Stimulated activated CD4-positive, alpha-beta T cell treated with anti-CD3 and anti-CD28 coated beads, Interleukin-15, amount 100 ng/mL, for 24 hours (primary cell): ENCODE data around the gene FMN1.

Source experiments
- DNase-seq: peaks from one replicate; pipeline ENCODE4 v3.0.0-alpha.2; 2020

Gene FMN1

DNA sequence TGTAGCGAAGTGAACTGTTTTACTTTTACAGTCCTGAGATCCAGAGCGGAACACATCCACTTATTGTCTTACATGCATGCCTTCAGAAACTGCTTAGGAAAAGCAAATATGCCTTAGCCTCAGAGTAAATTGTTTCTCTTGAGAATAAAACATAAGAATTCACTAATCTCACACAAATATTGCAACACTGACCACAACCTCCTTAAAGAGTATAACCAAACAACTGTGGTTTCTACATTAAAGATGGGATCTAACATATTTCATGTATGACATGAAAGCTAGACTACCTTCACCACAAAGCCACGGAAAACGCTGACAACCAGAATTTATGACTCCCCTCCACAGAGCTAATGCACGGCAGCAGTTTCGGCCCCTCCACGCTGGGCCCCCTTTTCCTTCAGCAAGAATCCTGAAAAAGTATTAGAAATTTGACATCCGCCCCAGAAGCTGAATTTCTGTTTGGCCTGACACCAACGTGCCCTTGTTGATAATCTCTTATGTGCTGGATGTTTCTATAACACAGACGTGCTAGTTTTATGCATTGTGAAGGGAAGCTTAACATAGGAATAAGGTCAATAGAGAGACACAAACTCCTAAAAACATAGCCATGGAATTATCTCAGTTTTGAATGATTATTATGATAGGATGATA lies 392.1 kb downstream of the FMN1 start:
- peak; percentile 10 for DNase-seq

DNA sequence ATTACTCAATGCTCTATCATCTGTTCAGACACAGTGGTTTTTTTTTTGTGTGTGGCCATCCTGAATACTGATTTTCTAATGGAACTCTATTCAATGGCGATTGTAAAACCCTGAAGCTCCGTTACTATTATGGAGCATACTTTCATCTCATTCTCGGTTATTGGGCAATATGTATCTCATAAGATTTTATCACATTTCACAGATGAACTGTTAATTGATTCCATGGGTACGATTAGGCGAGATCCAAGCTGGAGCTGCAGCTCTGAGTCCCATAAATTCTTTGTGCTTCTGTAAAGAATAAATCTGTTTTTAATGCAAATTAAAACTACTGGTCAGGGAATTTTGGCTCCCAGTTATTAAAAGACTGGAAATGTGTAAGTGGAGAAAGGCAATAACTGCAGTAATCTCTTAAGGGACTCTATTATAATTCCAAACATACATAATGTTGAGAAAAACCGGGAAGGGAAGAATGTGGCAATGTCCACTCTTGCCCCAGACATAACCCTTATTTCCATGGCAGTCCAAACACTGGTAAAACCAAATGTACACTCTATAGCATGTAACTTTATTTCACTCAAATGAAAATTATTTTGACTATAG lies 394.5 kb downstream of the FMN1 start:
- no peak for DNase-seq

DNA sequence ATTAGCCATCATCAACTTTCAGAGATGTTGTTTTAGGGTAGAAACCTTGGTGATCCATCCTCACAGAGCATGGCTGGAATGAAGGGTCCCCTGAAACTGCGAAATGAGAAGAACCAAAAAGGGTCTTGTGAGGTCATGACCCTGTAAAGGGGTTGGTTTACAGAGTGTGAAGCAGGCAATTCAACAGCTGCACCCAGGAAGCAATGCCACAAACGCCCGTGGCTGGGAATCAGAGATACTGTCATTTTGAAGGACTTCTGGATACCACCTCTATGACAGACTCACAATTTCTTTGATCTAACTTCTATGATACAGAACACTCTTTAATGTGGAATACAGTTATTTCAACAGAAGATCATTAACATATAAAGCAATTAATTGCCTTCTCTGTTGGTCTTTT lies 397.7 kb downstream of the FMN1 start:
- DNase-seq: no peak

DNA sequence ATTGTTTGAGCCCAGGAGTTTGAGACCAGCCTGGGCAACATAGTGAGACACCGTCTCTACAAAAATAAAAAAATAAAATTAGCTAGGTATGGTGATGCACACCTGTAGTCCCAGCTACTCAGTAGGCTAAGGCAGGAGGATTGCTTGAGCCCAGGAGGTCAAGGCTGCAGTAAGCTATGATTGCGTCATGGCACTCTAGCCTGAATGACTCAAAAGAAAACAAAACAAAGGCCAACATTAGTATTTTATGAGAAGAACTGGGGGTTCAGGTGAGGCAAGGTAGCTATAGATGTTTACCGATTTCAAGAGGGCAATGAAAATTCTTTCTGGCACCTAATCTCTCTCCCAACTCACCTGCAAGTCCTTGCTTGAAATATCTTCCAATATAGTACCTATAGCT lies 399.5 kb downstream of the FMN1 start:
- DNase-seq: no peak

DNA sequence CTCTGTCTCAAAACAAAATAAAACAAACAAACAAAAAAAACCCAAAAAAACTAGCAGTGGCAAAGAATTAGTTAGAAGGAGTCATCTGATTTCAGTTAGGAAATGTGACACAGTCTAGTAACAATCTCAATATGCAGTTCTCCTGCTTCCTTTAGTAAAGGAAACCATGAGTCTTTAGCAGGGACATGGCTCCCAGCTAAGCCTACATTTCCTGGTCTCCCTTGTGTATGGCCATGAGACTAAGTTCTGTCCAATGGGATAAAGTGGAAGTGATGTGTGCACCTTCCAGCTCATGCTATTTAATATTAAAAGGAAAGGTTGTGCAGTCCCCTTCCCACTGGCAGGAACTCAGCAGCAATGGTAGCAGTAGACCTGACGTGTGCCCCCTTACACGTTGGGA lies 402.1 kb downstream of the FMN1 start:
- DNase-seq: no peak

DNA sequence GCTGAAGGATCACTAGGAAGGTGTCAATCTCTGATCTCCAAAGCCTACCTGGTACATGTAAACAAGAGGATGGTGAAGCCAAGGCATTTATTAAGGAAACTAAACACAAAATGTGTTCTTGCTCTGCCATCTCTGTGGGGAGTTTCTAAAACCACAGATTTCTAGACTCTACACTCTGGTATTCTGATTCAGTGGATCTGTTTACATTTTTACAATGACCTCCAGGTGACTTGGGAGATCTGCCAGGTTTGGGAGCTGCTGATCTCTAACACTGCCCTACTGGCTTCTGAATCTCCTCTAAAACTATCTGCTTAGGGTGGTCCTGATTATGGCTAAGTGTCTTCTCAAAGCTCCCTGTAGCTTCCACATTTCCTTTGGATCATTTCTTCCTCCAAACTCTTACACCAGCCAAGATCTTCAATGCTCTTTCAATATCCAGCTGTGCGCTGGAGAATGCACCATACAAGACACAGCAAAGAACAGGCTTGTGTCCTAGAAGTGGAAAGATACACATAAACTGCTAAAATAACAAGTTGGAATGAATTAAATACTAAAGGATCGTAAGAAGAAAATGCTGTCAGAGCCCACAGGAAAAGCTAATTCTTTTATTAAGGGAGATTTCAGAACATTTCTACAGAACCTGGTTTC lies 404.0 kb downstream of the FMN1 start:
- DNase-seq: no peak

DNA sequence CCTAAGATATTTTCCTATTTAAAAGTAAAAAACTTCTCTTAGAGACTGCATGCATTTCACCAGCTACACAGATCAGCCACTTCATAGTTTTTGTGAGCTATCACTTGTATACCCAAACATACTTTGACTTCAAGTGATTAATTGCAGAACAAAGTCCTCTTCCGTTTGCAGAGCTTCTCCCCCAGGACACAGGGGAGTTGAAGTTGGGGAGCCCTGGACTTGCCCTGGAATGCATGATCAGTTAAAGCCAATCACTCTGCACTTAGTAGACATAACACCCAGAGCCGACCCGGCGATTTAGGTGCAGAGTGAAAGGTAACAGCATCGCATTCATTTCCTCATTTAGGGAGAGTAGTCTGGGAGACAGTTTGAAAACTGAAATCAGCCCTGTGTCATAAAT lies 406.6 kb downstream of the FMN1 start:
- DNase-seq: no peak

DNA sequence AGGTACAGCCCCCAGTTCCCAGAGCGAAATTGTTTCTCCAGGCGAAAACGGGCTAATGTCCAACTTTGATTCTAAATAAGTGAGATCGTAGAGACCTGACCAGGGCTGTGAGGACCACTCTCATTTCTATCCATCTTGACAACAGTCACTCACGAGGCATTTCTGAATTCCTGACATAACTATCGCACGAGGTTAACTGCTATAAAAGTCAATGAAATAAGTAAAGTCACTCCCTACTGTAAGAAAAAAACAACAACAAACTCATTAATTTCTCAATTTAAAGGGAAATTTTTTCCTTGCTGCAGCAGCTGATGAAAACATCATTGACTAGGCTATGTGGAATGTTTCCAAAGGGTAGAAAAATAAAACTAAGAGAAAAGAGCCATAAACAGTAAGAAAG lies 407.6 kb downstream of the FMN1 start:
- no peak for DNase-seq

DNA sequence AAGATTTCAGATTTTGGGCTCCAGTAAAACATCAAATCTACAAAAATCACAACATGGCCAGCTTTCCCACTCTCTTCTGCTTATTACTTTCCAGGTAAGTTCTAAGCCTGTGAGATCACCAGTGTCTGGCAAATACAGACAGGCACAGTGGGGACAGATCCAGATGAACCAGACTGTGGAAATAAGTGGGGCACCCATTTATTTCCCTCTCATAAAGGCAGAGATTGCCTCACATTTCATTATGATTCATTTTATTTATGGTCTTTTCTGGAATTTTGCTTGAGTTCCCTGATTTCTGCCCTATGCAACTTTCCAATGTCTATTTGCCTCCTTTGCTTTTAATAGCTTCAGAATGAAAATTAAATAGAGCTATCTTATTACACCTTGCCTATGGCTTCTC lies 409.9 kb downstream of the FMN1 start:
- no peak for DNase-seq

DNA sequence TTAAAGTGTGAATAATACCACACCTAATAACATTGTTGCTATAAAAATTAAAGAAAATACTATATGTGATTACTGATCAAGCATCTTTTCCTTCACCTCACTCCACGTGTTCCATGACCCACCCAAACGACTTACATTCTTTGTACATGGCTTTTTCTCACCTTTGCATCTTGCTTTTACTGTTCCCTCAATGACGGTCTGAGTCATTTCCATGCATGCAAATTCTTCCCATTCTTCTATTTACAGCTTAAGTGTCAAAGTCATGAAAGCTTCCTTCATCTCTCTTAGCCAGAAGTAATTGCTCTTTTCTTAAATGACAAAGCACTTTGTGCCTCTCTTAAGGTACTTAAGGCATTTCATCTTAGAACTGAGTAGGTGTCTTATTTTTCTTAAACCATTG lies 412.7 kb downstream of the FMN1 start:
- DNase-seq: no peak

DNA sequence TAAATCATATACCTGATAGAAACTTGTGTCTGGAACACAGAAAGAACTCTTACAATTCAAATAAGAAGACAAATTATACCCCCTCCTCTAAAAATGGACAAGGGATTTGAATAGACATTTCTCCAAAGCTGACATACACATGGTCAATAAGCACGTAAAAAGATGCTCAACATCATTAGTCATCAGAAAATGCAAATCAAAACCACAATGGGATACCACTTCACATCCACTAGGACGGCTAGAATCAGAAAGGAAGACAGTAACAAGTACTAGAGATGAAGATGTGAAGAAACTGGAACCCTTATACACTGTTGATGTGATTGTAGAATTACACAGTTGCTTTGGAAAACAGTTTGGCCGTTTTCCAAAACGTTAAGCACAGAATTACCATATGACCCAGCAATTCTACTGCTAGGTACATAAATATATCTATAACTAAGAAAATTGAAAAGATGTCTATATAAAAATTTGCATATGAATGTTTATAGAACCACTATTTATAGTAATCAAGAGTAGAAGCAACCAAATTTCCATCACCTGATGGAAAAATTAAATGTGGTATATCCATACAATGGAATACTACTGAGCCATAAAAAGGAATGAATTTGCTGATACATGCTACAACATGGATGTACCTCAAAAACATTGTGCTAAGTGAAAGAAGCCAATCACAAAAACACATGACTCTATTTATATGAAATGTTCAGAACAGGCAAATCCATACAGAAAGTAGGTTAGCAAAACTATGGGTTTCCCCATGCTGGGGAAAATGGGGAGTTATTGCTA lies 415.9 kb downstream of the FMN1 start:
- no peak for DNase-seq

DNA sequence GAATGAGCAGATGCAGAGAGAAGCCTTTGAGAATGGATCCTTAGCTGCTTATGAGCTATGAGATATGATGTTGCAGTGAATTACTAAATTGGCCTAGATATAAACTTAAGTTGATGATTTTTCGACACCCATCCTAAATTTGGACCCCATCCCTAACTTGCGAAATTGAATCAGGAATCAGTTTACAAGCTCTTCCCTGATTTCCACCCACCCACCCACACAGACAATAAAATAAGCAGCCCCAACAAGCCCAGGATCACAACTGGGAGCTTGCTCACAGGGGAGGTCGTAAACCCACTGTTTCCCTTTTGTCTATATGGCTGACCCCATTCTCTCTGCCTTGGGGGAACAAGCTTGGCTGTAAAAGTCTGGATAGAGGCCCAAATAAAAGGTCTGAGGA lies 419.4 kb downstream of the FMN1 start:
- no peak for DNase-seq

DNA sequence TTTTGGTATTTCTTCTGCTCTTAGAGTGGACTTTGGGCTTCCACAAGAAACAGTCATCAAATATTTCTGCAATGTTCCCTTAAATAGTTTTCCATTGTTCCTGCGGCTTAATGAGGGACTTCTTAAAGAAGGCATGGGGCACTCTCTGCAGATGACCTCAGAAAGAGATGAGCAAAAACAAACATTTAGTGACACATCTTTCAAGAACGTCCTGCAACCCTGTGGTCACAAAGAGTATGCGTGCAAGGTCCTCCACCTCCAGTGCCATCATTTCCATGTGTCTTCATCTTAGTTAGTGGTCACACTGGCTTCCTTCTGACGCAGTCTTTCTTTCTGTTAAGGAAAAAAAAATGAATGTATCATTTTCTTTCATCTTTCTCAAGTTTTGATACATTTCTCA lies 420.5 kb downstream of the FMN1 start:
- no peak for DNase-seq

DNA sequence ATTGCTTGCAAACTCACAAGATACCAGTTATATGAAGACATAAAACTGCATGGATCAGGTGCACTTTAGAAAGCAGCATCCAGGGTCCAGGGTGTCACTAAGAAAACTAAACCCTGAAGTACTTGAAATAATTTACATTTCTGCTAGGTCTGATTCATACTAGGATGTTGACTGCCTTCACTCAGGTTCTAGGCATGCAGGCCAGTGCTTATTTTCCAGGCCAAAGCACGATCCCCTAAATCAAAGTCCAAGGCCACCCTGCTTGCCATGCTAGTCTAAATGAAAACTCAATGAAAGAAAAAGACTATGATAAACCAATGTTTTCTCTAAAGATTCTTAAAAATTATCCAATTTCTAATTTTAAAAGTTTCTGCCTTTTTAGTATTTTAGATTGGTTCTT lies 427.3 kb downstream of the FMN1 start:
- no peak for DNase-seq

DNA sequence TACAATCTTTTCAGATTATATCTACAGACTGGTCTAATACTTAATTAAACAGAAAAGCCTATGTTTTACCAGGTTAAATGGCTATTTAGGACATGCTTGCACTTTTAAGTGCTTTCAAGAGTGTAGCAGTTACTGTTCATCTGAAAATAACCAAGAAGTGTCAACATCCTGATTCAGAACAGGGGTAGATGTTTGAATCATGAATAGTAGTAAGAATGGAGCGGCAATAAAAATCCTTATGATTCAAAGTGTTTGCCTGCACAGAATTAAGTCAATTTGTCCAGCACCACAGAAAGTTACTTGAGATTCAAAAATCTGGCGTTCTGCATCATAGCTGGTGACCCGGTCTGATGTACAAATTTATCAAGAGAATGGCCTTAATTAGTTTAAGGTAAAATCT lies 428.4 kb downstream of the FMN1 start:
- no peak for DNase-seq

DNA sequence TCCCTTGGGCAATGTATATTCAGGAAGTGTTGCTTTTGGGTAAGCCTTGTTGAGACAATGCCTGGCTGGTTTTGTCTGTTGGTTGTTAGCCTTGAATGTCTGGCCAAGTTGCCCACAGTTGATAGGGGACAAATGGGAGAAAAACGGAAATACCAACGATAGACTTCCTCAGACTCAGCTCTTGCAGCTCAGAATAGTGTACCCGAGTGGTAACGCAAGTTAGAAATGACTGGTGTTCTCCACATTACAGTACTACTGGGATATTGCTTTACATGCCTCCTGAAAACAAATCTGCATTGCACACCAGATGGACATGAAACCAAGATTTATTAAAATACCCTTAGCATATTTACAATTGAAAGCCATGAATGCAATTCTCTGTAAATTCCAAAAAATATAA lies 429.3 kb downstream of the FMN1 start:
- no peak for DNase-seq

DNA sequence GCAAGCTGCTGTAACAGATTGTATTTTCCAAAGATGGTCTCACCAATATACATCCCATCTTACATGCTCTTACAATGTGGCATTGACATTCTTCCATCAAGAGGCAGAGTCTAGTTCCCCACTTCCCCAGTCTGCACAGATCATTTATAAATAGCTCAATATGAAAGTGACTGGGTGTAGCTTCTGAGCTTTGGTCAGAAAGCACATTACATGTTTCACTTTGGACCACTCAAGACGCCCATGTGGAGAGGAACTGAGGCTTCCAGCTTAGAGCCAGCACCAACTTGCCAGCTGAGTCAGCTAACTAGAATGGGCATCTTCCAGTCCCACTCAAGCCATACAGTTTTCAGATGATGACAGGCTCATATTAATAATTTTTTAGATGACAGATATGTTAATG lies 431.2 kb downstream of the FMN1 start:
- DNase-seq: no peak

DNA sequence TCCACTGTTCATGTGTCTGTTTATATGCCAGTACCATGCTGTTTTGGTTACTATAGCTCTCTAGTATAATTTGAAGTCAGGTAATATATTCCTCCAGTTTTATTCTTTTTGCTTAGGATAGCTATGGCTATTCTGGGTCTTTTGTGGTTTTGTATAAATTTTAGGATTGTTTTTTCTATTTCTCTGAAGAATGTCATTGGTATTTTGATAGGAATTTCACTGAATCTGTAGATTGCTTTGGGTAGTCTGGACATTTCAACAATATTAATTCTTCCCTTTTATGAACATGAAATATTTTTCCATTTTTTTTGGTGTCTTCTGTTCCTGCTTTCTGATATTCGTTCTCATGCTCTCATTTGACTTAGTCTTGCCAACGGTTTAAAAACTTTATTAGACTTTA lies 437.1 kb downstream of the FMN1 start:
- no peak for DNase-seq

DNA sequence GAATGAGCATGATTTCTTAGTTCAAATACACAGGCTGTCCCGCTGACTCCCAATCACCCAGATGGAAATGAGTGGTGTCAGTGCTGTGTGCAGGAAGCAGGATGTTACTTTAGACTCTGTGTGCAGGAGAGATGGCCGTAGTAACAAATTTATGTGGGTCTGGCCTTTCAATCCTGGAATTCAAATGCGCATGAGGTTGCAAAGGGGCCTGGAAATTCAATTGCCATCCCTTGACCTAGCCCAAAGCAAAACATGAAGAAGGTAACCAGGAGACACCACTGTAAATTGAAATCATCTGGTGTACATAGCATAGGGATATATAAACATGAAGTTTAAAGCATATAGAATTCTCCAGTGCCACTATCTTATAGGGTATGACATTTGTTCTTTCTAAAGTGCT lies 443.5 kb downstream of the FMN1 start:
- no peak for DNase-seq

DNA sequence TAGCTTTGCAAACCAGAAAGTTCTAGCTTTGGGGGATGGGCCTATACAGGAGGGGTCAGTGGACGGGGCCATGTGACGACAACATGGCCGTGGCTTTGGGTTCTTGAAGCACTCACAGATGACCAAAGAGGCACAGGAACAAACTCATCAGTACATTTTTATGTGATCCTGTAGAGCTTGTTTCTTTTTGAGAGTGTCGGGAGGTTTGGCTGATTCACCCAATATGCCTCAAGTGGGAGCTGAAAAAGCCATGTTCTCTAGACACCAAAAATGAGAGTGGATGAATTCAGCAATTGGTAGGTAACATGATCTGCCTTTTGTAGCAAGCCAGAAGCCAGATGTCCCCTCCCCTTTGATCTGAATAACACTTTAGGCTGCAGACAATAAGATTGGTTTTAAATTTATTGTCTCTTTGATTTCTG lies 446.6 kb downstream of the FMN1 start:
- DNase-seq: no peak

DNA sequence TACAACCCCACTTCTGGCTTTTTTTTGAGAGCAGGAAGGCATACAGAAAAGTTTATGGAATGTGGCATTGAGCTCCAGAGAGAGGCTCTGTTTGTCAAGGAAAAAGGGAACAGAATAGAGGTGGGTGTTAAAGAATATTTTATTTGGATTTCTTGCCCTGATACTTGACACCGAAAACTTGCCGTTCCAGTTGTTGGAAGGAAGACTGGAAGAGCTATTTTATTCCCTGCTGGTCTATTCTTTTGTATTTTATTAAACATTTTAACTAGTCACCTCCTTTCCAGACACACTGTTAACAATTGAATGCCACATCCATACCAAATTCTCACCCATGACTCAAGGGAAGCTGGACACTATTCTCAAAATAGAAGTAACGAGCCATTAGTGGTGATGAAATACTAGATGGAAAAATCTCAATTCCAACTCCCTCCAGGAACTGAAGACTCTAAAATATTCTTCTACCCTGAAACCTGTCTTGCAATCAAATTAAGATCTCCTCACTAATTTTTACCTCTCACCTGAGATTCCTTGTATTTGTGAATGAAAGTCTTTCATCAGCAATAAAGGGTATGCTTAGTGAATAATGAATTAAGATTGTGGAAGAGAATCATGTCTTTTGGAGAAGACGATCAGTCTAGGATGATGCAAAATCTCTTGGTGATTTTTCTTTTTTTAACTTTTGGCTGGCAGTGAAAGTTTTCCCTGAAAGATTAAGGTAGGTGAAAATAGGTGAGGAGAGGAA lies 448.2 kb downstream of the FMN1 start:
- DNase-seq: no peak

DNA sequence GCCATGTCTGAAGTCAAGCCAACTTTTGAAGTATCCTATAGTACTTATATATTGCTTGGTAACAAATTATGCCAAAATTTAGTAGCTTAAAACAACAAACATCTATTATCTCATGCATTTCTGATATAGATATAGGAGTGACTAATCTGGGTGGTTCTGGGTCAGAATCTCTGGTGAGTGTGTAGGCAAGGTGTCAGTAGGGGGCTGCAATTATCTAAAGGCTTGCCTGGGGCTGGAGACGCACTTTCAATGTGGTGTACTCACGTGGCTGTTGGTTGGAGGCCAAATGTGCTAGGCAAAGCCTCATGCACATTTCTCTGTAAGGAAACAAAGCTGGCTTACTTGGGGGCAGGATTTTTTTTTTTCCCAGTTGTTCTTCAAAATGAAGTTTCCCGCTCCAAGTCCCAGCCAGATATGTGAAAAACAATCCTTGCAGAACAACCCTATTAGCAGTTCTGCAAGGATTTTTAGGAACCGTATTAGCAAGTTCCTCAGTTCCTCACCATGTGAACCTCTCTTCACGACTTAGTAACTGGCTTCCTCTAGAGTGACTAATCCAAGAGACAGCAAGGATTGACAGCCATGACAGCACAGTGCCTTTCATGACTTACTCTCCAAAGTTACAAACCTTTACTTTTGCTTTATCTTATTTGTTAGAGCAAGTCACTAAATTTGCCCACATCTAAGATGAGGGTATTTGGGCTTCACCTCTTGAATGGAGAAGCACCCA lies 450.9 kb downstream of the FMN1 start:
- no peak for DNase-seq
